Fibroblast of skin of left quadriceps (primary cell): Measurements from ENCODE around the gene POLR2M.
A peak's percentile ranks its signal among the peaks of the same experiment; 100 is the strongest.

Experiments
- DNase-seq, 2 experiments: peaks; one replicate each; pipeline ENCODE4 v3.0.0-alpha.2; 2013; ENCODE audit warnings: low read depth in 2 of 2

POLR2M gene

GRCh38 chr15:57738734-57739237 is 32.3 kb downstream of the POLR2M start:
- DNase-seq, result no peak

DNA sequence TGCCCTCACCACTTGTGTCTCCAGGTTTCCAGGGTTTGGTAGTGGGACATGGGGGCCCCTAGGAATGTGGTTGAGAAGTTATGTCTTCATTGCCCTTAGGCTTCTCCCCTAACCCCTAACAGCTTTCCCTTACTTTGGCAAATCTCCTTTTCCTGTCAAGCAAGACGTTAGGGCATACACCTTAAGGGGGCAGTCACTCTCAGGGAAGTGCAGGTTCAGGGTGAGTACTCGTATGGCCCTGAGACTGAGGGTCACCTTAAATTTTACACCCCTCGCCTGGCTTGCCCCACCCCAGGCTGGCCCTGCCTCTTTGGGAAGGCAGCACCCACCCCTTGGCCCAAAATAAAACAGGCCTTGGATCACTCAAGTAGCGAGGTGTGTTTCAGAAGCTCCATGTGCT is 33.5 kb downstream of the POLR2M start:
- DNase-seq, result no peak

DNA sequence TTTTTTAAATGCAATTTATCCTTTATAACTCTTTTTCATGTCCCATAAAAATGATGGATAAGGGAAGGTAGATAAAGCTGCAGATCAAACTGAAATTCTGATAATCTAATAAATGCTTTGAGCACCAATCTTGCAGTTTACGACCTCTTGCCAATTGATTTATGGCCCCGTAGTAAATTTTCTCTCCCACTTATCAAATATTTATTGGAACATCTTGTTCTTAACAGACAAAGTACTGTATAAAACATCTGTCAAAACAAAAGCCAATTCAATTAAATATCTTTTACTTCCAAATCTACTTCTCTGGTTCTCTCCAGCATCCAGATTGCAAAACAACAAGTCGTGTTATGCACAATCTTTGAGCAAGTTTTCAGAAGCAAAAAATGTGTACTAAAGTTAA is 34.6 kb downstream of the POLR2M start:
- no peak for DNase-seq

- no peak for DNase-seq
These were observed 36.9 kb downstream of the POLR2M start for GRCh38 chr15:57743424-57743823.

- DNase-seq, result no peak
These were observed 40.3 kb downstream of the POLR2M start for GRCh38 chr15:57746786-57747185.

DNA sequence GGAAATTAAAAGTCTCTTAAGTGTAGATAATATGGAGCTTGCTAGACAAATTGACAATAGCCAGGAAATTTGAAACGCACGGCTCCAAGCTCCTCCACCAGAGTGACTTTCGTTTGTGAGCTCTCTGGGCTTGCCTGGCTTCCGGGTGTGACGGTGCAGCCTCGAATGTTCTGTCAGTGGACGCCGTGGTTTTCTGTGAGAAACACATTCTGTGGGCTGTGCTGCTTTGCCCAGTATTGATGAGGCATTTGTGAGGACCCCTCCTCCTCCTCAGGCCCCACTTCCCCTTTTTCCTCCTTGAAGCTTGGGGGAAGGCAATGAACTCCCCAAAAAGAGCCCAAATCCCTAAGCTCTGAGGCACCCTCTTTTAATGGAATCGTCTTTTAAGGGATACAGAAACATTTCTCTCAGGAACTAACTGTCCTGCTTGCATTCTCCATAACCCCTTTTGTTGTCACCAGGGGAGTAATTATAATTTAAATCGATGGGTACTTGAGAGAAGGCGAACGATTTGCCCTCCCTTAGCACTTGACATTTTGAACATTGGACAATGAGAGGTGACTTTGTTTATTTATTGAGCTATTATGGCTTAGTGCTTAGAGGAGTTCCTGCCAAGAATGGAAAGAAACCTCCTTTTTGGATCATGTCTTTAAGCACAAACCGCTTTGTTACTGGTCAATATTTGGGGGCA is 40.8 kb downstream of the POLR2M start:
- DNase-seq, result no peak

DNA sequence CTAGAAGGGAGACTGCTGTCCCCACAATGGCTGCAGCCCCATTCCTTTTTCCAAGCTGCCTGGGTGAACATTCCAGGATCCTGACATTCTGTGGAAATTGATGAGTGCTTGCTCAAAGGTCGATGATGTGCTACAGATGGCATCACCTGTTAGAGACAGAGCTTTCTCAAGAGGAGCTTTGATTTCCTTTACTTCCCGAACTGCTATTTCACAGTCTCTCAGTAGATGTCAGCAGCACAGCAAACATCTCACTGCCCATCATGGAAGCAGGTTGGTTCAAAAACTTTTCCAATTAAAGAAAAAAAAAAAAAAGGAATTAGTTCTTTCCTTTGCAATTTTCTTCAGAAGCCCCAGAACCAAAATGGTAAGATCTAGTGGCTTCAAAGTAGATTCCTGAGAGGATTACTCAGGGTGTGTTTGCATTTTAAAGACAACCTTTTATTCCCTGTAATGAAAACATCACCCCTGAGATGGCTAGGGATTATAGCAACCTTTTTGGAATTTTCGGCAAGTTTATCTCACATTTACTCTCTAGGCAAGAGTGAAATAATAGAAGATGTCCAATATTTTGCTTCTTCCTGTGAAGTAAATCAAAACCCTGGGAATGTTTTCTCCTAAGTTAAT is 44.8 kb downstream of the POLR2M start:
- peak; percentile 23 to 33 for DNase-seq

DNA sequence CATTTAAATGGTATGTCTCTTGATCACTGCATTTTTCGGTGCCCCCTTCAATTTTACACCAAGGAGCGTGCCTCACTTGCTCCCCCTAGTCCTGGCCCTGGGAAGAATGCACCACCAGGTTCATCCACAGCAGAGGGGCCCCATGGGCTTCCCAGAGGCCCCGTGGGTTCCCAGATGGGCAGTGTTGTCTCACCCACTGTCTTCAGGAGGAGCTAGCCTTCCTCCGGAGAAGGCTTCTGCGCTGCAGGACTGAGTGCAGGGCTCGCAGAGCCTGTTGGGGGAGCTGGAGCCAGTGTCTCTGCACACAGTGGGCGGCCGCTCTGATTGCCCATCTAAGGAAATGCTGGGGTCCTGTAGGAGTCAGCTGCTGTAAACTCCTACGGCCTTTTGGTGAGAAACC is 45.9 kb downstream of the POLR2M start:
- no peak for DNase-seq

DNA sequence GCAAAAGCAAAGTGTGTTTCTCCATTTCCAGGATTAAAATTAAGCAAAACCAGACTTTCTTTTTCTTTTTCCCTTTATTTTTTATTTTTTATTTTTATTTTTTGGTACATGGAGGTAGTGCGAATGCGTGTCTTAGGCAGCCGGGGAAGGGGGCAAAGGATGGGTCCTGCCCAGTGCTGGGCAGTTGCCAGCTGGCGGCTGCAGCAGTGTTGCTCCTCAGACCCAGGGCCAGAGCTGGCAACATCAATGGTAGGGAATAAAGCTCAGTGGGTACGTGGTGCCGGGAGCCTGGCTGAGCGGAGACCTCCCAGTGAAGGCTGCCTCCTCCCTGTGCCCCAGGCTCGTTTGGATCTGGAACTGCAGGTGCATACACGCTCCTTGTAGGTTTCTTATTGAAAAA is 46.3 kb downstream of the POLR2M start:
- DNase-seq, result no peak

DNA sequence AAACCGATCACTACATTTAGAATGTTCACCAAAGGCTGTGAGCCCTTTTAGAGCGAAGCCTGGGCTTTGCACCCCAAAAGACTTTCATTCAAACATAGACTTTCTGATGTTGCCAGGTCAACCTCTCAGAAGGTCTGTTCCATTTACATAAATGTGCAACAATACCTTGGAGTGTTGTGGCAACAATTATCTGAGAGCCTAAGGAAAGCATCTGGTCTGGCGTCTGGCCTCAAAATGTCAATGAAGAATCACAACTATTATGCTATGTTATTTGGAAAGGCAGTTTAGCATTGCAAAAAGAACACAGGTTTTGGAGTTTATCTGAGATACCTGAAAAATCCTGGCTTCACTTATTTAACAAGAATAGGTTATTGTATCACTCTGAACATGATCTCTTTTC is 50.0 kb downstream of the POLR2M start:
- DNase-seq, result no peak

DNA sequence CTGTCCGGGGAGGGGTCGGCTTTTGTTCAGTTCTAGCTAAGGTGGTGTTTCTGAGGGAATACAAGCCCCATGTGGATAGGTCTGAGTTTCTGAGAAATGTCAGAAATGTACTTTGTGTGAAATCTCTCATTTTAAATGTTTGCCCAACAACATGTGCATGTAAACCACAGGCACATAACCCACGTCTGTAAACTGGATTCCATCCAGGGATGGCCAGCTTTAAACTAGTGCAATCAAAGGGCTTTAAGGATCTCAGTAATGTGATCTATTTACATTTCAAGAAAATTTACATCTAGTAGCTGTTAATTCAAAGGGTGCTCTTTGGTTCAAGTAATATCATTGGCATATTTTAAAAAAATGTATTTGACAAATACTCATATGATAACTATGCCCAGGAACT is 52.0 kb downstream of the POLR2M start:
- no peak for DNase-seq

DNA sequence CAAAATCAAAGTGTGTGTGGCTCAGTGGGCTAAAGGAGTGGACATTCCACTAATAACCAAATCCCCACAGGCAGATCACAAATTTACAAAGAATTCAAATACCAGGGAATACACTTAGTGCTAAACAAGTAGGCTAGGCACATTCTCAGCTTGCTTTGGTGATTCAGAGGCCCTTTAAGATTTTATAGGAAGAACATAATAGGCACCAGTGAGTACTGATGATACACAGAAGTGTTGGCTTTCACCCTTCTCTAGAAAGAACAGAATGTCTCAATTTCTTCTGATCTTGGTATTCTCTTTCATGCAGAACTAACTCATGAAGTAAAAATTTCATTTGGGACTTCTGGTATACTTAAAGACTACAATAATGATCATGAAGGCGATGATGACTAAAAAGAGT is 55.0 kb downstream of the POLR2M start:
- DNase-seq, result no peak

- no peak for DNase-seq
These were observed 55.8 kb downstream of the POLR2M start for GRCh38 chr15:57762302-57762701.

GRCh38 chr15:57763176-57763964 is 56.9 kb downstream of the POLR2M start:
- no peak for DNase-seq
